Measurements from ENCODE around the gene VWCE.

VWCE gene, protein sequence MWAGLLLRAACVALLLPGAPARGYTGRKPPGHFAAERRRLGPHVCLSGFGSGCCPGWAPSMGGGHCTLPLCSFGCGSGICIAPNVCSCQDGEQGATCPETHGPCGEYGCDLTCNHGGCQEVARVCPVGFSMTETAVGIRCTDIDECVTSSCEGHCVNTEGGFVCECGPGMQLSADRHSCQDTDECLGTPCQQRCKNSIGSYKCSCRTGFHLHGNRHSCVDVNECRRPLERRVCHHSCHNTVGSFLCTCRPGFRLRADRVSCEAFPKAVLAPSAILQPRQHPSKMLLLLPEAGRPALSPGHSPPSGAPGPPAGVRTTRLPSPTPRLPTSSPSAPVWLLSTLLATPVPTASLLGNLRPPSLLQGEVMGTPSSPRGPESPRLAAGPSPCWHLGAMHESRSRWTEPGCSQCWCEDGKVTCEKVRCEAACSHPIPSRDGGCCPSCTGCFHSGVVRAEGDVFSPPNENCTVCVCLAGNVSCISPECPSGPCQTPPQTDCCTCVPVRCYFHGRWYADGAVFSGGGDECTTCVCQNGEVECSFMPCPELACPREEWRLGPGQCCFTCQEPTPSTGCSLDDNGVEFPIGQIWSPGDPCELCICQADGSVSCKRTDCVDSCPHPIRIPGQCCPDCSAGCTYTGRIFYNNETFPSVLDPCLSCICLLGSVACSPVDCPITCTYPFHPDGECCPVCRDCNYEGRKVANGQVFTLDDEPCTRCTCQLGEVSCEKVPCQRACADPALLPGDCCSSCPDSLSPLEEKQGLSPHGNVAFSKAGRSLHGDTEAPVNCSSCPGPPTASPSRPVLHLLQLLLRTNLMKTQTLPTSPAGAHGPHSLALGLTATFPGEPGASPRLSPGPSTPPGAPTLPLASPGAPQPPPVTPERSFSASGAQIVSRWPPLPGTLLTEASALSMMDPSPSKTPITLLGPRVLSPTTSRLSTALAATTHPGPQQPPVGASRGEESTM

DNA sequence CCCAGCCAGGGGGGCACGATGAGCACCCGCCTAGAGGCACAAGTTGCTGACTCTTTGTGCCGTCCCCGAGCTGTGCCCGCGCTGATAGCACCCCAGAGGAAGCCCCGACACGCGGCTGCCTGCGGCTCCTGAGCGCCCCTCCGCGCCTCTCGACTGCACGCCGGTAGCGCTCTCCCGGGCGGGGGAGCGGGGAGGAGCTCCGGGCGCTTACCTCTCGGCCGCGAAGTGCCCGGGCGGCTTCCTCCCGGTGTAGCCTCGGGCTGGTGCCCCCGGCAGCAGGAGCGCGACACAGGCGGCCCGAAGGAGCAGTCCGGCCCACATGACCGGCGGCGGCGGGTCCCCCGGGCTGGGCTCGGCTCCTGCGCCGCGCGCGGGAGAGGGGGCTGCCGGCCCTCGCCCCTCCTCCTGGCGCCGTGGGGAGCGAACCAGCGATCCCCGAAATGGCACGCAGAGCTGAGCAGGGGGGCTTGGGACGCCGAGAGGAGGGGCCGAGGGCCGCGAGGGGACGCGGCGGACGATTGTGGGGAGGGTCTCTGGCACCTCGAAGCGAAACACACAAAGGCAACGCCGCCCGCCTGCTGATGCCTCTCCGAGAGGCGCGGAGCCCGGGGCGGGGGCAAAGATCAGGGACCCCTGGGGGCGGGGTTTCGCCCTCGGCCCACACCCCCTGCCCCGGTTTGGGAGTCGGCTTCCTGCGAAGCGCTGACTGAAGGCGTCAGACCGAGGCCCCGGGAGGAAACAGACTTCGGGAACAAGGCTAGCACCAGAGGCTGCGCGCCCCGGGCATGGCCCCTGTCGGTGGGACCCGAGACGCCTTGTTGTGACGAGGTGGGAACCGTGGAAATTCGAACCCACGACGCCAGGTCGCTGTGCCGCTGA, at the start of gene VWCE:
Gene VWCE (minus strand): TSS at position 600 of the 879 bp plus-strand sequence. CDS start 279 bp downstream, at position 321.
- DNase-seq (ENCODE audit: low read depth): no peak
- H3K4me3 ChIP-seq (ENCODE audit: control insufficient read depth, low read depth, low read length): peak within 1 kb of the TSS; percentile 49
- TF ChIP-seq, protein P1, sequence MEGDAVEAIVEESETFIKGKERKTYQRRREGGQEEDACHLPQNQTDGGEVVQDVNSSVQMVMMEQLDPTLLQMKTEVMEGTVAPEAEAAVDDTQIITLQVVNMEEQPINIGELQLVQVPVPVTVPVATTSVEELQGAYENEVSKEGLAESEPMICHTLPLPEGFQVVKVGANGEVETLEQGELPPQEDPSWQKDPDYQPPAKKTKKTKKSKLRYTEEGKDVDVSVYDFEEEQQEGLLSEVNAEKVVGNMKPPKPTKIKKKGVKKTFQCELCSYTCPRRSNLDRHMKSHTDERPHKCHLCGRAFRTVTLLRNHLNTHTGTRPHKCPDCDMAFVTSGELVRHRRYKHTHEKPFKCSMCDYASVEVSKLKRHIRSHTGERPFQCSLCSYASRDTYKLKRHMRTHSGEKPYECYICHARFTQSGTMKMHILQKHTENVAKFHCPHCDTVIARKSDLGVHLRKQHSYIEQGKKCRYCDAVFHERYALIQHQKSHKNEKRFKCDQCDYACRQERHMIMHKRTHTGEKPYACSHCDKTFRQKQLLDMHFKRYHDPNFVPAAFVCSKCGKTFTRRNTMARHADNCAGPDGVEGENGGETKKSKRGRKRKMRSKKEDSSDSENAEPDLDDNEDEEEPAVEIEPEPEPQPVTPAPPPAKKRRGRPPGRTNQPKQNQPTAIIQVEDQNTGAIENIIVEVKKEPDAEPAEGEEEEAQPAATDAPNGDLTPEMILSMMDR (IDR thresholded peaks at IDR 0.05; ENCODE audit: control insufficient read depth, insufficient read depth, low read depth, low read length, missing control alignments): peak; percentile 35

DNA sequence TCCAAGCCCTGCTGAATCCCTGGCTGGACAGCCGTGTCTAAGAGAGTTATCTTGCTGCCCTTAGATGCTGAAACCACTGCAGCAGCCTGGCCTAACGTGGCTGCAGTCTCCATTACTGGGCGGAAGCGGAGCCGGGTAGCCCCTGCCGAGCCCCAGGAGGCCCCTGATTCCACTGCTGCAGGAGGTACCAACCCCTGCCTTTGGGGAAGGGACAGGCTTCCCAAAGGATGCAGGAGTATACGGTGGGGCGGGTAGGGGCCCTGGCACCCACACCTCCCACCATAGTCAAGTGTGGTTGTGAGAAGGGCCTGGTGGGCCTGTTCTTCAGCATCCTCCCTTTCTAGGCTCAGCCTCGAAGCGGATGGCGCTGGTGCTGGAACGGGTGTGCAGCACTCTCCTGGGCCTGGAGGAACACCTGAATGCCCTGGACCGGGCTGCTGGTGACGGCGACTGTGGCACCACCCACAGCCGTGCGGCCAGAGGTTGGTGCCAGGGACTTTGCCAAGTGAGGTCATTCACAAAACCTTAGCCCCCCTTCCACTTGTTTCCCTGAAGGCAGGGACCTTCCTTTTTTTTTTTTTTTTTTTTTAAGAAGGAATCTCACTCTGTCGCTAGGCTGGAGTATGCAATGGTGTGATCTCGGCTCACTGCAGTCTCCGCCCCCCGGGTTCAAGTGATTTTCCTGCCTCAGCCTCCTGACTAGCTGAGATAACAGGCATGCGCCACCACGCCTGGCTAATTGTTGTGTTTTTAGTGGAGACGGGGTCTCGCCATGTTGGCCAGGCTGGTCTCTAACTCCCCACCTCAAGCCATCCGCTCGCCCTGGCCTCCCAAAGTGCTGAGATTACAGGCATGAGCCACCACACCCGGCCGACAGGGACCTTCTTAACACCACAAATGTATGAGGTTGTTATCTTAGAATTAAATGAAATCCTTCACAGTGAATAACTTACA, 49.0 kb upstream of the VWCE start:
- no peak for DNase-seq (ENCODE audit: low read depth)
- TF ChIP-seq, protein P1 (IDR thresholded peaks at IDR 0.05; ENCODE audit: control insufficient read depth, insufficient read depth, low read depth, low read length, missing control alignments): no peak
- H3K4me3 ChIP-seq (ENCODE audit: control insufficient read depth, low read depth, low read length): no peak overlapping the region

DNA sequence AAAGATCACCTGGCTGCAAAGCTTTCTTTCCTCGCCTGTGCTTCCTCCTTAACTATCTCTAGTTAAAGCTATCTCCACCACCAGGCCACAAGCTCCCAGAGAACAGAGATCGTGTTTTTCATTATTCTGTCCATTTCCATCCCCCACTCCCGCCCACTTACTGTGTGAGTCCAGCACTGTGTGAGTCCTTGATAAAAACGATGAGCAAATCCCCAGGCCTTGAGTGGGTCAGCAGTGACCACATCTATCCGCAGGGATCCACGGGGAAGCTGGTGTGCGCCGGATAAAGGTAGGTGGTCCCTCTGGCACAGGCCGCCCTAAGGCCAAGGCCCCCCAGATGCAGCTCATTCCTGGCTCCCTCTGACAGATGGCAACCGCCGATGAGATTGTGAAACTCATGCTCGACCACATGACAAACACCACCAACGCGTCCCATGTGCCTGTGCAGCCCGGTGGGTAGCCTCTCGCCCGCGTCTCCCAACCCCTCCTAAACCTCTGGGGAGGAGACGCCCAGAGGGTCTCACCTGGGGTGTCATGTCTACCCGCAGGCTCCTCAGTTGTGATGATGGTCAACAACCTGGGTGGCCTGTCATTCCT, 47.2 kb upstream of the VWCE start:
- DNase-seq (ENCODE audit: low read depth): no peak
- H3K4me3 ChIP-seq (ENCODE audit: control insufficient read depth, low read depth, low read length): no peak overlapping the region
- TF ChIP-seq, protein P1 (IDR thresholded peaks at IDR 0.05; ENCODE audit: control insufficient read depth, insufficient read depth, low read depth, low read length, missing control alignments): no peak

DNA sequence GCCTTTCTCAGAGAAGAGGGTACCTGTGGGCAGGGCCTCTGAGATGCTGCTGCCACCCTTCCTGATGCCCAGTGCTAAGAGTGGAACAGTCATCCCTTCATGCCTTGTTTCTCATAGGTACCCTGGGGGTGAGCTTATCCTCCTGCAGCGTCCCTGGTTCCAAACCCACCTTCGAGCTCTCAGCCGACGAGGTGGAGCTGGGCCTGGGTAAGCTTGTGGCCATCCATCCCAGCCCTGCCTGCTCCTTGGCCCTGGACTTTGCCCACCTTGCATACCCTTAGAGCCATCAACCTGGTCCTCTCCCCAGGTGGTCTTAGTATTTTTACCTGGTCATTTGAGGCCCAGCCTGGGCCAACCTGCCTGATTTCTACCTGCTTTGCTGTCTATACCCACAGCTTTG, 46.6 kb upstream of the VWCE start:
- no peak for DNase-seq (ENCODE audit: low read depth)
- TF ChIP-seq, protein P1 (IDR thresholded peaks at IDR 0.05; ENCODE audit: control insufficient read depth, insufficient read depth, low read depth, low read length, missing control alignments): no peak
- H3K4me3 ChIP-seq (ENCODE audit: control insufficient read depth, low read depth, low read length): no peak overlapping the region

DNA sequence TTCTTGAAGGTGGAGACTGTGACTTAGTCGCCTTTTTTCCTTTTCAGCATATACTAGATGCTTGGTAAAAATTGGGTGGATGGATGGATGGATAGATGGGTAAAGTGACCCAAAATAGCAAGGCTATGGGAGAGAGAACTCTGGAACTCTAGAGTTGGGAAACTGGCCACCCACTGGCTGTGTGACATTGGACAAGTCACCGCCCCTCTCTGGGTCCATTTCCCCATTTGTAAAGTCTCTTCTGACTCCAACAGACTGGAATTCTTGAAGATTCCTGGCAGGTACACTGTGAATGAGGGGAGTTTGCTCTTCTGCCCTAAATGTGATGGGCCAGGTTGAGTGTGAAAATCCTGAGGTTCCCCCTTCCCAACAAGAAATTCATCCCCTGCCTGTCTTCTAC, 45.9 kb upstream of the VWCE start:
- DNase-seq (ENCODE audit: low read depth): no peak
- no peak overlapping the region for H3K4me3 ChIP-seq (ENCODE audit: control insufficient read depth, low read depth, low read length)
- TF ChIP-seq, protein P1 (IDR thresholded peaks at IDR 0.05; ENCODE audit: control insufficient read depth, insufficient read depth, low read depth, low read length, missing control alignments): no peak

Data from AG09309 (cell line).